ENCODE measurements around the gene STK11.

- no peak for TF ChIP-seq POLR2A (IDR thresholded peaks at IDR 0.05)
- TF ChIP-seq, protein P1, sequence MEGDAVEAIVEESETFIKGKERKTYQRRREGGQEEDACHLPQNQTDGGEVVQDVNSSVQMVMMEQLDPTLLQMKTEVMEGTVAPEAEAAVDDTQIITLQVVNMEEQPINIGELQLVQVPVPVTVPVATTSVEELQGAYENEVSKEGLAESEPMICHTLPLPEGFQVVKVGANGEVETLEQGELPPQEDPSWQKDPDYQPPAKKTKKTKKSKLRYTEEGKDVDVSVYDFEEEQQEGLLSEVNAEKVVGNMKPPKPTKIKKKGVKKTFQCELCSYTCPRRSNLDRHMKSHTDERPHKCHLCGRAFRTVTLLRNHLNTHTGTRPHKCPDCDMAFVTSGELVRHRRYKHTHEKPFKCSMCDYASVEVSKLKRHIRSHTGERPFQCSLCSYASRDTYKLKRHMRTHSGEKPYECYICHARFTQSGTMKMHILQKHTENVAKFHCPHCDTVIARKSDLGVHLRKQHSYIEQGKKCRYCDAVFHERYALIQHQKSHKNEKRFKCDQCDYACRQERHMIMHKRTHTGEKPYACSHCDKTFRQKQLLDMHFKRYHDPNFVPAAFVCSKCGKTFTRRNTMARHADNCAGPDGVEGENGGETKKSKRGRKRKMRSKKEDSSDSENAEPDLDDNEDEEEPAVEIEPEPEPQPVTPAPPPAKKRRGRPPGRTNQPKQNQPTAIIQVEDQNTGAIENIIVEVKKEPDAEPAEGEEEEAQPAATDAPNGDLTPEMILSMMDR (IDR thresholded peaks at IDR 0.05), result no peak
These were observed 27.1 kb downstream of the STK11 start for GRCh38 chr19:1232652-1233072.

All from testis (tissue), 2 donors.